HG02571 (cell line): ENCODE measurements around the gene ITFG2.
"Not testable (repeated sequence)": the region's sequence is repeated elsewhere in the genome, so short reads cannot be mapped to it uniquely, and the experiment has no call there.

Experiments used
- ATAC-seq: cut with Tn5 transposase; IDR thresholded peaks from one replicate; pipeline ENCODE4 v1.9.1; 2021; ENCODE audit warnings: mild to moderate bottlenecking, moderate library complexity; ENCODE audit not compliant: unreplicated experiment

Gene ITFG2

GRCh38 chr12:2858944-2859421 lies 46.5 kb downstream of the ITFG2 start:
- ATAC-seq, result no peak

- no peak for ATAC-seq
These were observed 47.7 kb downstream of the ITFG2 start for GRCh38 chr12:2860170-2860569.

GRCh38 chr12:2862876-2863275 lies 50.4 kb downstream of the ITFG2 start:
- ATAC-seq, result no peak

DNA sequence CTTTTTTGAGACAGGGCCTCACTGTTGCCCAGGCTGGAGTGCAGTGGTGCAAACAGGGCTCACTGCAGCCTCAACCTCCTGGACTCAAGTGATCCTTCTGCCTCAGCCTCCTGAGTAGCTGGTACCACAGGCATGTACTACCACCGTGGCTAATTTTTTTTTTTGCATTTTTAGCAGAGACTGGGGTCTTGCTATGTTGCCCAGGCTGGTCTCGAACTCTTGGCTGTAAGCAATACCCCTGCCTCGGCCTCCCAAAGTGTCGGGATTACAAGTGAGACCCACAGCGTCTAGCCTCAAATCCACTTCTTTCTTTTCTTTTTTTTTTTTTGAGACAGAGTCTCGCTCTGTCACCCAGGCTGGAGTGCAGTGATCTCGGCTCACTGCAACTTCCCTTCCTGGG lies 50.9 kb downstream of the ITFG2 start:
- not testable (repeated sequence) for ATAC-seq

DNA sequence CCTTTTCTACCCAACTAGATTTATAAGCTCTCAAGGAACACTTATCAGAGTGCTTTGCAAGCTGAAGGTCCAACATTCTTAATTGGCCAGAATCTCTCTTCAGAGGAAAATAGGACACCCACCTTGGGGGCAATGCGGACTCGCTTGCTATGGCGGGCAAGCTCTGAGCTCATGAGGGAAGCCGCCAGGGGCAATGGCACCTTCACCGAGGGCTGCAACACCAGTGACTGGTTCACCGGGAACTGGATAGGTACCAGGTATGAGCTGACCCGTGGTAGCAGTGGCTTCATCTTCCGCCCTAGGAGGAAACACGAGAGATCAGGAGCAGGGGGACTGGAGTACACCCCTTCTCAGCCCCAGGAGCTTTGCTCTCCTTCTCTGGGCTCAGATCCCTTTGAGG lies 51.7 kb downstream of the ITFG2 start:
- ATAC-seq, result no peak

DNA sequence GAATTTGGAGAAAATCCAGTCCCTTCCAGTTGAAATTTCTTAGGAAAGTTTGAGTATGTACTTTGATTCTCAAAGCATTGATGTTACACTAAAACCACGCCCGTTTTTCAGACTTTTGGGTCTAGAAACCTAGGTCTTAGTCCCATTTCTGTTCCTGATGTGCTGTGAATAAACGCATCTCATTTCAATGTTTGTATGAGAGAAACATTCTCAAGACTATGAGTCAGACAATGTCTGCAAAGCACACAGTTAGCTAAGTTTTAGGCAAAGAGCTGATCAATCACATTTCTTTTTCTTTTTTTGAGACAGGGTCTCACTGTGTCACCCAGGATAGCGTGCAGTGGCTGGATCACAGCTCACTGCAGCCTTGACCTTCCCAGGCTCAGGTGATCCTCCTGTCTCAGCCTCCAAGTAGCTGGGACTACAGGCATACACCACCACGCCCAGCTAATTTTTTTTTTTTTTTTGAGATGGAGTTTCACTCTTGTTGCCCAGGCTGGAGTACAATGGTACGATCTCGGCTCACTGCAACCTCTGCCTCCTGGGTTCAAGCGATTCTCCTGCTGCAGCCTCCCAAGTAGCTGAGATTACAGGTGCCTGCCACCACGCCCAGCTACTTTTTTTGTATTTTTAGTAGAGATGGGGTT lies 56.6 kb downstream of the ITFG2 start:
- not testable (repeated sequence) for ATAC-seq
